Retinal pigment epithelial cell (primary cell): ENCODE data around the gene MYH9.

Source experiments
- DNase-seq: peaks from one replicate; pipeline ENCODE4 v3.0.0-alpha.2; 2010; ENCODE audit warnings: low read depth
- H3K4me3 ChIP-seq: 2 replicates; pipeline ENCODE4 v1.5.1; 2011; ENCODE audit warnings: mild to moderate bottlenecking, low read length, control low read depth, moderate library complexity
- TF ChIP-seq, protein P1 (sequence below): conservative IDR thresholded peaks from 2 replicates; pipeline ENCODE4 v1.5.1; 2011; ENCODE audit warnings: low read depth, low read length, control low read depth, inconsistent platforms

Gene MYH9

DNA sequence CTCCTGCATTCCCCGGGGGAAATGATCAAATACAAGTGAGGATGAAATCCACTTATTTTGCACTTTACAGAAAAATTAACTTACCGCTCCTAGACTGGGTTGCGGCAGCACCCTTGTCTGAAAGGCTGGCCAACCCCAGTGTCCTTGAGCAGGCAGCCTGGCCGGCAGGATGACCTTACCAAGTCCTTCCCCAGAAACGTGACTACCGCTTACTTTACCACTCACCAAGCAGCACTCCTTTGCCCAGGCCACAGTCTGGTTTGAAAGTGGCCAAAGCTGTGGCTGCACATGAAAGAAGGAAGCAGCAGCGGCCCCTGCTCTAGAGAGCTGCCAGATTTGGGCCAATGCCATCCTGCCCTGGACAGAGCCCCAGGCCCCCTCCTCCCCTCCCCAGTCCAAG is 20.3 kb downstream of the MYH9 start:
- DNase-seq, result no peak
- H3K4me3 ChIP-seq, result no peak overlapping the region
- TF ChIP-seq, protein P1, sequence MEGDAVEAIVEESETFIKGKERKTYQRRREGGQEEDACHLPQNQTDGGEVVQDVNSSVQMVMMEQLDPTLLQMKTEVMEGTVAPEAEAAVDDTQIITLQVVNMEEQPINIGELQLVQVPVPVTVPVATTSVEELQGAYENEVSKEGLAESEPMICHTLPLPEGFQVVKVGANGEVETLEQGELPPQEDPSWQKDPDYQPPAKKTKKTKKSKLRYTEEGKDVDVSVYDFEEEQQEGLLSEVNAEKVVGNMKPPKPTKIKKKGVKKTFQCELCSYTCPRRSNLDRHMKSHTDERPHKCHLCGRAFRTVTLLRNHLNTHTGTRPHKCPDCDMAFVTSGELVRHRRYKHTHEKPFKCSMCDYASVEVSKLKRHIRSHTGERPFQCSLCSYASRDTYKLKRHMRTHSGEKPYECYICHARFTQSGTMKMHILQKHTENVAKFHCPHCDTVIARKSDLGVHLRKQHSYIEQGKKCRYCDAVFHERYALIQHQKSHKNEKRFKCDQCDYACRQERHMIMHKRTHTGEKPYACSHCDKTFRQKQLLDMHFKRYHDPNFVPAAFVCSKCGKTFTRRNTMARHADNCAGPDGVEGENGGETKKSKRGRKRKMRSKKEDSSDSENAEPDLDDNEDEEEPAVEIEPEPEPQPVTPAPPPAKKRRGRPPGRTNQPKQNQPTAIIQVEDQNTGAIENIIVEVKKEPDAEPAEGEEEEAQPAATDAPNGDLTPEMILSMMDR, result no peak

- TF ChIP-seq, protein P1, result no peak
- H3K4me3 ChIP-seq, result no peak overlapping the region
- DNase-seq, result no peak
These were observed 20.7 kb downstream of the MYH9 start for GRCh38 chr22:36367066-36367465.

GRCh38 chr22:36366291-36366708 is 21.5 kb downstream of the MYH9 start:
- DNase-seq, result peak; percentile 82
- no peak overlapping the region for H3K4me3 ChIP-seq
- TF ChIP-seq, protein P1, result no peak

DNA sequence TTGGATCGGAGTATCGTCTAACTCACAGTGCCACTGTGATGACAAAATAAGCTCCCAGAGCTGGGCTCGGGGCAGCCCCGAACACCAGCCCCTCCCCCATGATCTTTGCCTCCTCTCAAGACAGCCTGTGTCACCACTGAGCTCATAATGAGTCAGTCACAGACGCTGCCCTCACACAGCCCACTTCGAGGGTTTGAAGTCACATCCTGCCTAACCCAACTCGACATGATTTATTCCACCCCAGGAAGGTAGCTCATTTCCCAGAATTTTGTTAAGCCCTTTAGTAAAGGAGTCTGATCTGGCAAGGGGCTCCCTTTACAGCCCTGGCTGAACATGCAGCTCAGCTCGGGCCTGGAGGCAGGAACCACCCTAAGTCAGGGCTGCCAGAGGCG is 22.8 kb downstream of the MYH9 start:
- peak; percentile 84 for DNase-seq
- TF ChIP-seq, protein P1, result no peak
- H3K4me3 ChIP-seq, result peak overlapping the region; percentile 7

GRCh38 chr22:36364255-36365019 is 23.3 kb downstream of the MYH9 start:
- no peak for DNase-seq
- TF ChIP-seq, protein P1, result no peak
- no peak overlapping the region for H3K4me3 ChIP-seq

- no peak for DNase-seq
- TF ChIP-seq, protein P1, result no peak
- H3K4me3 ChIP-seq, result no peak overlapping the region
These were observed 24.3 kb downstream of the MYH9 start for GRCh38 chr22:36363349-36363981.

GRCh38 chr22:36362932-36363331 is 24.8 kb downstream of the MYH9 start:
- H3K4me3 ChIP-seq, result no peak overlapping the region

More at GRCh38 chr22:36362932-36363331, 24.8 kb downstream of the MYH9 start:
- no peak for DNase-seq
- TF ChIP-seq, protein P1, result no peak
